Stimulated activated CD4-positive, alpha-beta T cell treated with anti-CD3 and anti-CD28 coated beads, Interleukin-4, amount 100 ng/mL, for 24 hours (primary cell): ENCODE results near the gene EML4.

Experiments
- DNase-seq: peaks from one replicate; pipeline ENCODE4 v3.0.0-alpha.2; 2020

The EML4 gene

DNA sequence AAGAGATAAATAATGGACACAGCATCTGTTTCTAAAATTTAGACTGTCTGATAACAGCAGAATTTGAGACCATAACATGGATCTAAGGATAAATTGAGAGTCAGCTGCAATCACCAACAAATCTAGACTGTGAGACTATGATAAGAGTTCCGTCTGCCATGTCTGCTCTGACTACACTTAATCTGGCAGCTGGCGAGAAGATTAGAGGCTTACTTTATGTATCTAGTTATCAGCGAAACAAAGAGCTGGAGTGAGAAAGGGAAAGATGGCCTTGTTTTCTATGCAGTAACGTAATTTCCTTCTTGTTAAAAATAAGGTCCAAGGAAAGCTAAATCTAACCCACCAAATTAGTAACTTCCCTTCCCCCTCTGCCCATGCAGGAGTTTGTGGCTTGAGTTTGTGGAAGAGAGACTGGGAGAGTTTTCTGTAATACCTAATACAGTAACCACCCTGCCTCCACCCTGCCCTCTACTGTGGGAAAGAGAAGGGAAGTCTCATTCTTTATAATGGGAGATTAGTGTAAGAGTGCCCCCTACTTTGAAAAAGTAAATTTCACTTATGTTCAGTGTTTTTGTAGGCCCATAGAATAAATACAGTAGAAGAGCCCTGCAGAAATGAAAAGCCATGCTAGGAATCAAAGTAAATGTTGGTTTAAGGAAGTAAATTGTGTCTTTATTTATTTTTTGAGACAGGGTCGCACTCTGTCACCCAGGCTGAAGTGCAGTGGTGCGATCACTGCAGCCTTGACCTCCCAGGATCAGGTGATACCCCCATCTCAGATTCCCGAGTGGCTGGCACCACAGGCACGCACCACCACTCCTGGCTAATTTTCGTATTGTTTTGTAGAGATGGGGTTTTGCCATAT, 27.5 kb downstream of the EML4 start:
- peak; percentile 39 for DNase-seq

DNA sequence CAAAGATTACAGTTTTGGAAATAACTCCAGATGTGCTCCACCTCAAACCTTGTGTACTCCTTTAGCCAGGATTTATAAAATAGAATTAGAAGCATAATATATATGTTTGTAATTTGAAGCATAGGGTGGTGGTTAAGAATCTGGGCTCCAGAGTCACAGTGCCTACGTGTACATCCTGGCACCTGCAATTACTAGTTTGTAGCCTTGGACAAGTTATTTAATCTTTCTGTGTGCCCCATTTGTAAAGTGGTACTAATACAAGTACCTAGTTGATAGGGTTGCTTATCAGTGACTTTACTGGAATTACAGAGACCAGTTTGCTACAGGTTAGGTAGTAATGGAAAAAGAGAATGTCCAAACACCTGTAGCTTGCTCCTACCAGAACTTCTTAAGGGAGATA, 28.6 kb downstream of the EML4 start:
- no peak for DNase-seq

GRCh38 chr2:42198466-42198865, 29.3 kb downstream of the EML4 start:
- no peak for DNase-seq

DNA sequence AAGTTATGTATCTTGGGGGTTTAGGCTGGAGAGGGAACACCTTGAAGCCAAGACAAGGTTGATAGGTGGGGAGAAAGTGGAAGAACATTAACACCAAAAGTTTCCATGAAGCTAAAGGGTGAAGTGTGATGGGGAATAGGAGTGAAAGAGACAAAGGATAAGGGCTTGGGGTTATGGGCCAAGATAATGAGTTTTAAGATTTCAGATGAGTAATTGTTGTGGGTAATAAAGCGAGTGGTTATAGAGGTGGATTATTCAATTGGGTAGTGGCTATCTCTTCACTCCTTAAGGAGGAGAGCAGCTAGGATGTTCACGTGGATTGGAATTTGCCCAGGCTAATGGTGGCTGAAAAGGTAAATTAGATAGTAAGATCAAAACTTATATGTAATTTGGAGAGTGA, 29.8 kb downstream of the EML4 start:
- DNase-seq = no peak

DNA sequence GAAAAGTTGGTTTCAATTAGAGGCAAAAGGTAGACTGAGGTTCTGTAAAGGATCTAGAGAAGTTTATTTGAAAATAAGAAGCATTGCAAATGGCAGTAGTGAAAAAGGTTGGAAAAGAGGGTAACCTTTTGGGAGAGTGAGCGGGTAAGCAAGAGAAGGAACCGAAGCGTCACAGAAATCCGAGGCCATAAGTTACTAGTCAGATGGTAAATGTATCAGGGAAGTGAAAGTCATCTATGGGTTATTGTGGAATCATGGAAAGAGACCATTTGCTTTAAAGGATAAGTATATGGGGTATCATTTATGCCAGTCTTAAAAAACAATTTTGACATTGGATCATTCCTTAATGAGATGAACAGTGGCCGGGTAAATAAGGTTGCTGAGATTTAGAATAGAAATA, 30.5 kb downstream of the EML4 start:
- DNase-seq = no peak

DNA sequence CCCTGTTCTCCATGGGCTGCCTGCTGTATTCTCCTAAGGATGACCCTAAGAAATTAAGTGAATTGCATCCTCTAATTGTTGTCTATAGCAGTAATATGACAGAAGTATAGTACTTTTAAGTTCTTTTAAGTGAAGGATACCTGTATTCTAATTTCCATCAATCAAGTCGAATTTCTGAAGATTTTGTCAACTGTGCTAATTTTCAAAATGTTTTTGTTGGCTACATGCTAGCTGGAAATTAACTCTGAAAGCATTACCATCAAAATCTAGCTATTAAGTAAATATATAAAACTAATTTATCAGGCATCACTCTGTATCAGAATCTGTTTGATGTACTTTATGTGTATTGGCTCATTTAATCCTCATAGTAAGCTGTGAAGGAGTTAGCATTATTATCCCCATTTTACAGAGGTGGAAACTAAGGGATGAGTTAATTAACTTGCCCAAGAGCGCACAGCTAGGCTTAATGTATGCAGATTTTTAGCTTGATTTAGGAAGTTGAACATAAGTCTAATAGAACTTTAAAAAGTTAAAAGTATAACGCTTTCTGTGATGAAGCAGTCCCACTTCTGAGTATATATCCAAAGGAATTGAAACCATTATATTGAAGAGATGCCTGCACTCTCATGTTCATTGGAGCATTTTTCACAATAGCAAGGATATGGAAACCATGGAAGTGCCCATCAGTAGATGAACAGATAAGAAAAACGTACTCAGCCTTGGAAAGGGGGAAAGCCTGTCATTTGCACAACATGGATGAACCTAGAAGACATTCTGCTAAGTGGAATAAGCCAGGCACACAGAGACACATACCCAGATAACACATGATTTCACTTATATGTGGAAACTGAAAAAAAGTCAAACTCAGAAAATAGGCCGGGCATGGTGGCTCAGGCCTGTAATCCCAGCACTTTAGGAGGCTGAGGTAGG, 32.0 kb downstream of the EML4 start:
- no peak for DNase-seq

DNA sequence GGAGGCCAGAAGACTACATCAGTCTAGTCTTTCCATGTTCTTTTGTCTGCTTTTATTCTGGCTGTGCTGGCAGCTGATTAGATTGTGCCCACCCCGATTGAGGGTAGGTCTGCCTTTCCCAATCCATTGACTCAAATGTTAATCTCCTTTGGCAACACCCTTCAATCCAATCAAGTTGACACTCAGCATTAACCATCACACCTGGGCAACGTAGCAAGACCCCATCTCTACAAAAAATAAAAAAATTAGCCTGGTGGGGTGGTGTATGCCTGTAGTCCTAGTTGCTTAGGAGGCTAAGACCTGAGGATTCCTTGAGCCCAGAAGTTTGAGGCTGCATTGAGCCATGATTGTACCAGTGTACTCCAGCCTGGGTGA, 33.5 kb downstream of the EML4 start:
- DNase-seq = no peak

DNA sequence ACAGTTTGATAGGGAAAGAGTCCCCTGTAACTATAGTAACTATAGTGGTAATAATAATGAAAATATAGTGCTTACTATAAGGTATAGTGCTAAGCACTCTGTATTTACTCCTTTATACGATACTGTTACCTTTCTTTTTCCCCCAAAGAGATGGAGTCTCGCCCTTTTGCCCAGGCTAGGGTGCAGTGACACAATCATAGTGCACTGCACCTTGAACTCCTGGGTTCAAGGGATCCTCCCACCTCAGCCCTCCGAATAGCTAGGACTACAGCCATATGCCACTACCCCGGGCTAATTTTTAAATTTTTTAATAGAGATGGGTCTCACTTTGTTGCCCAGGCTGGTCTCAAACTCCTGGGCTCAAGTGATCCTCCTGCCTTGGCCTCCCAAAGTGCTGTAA, 34.6 kb downstream of the EML4 start:
- DNase-seq = no peak

- DNase-seq = no peak
Measured at GRCh38 chr2:42205337-42205736, 36.2 kb downstream of the EML4 start.

GRCh38 chr2:42207826-42208225, 38.7 kb downstream of the EML4 start:
- DNase-seq = no peak

- DNase-seq = no peak
Measured at GRCh38 chr2:42210203-42210602, 41.0 kb downstream of the EML4 start.

DNA sequence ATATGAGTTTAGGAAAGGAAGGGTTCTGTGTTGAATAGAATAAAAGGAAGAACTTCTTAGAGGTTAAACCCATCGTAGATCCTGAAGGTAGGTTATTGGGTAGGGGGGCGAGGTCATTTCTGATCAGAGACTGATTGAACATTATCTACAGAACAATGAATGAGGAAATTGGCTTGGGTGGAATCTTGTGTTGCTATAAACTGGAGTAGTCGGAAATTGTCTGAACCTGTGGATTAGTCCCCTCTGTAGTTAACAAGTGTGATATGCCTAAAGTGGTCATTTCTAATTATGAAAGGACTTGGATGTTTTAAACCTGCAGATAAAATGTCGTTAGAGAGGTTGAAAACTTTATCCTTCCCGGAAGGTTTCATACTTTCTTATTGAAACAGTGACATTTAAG, 42.1 kb downstream of the EML4 start:
- DNase-seq = no peak

- DNase-seq = no peak
Measured at GRCh38 chr2:42214669-42215068, 45.5 kb downstream of the EML4 start.

DNA sequence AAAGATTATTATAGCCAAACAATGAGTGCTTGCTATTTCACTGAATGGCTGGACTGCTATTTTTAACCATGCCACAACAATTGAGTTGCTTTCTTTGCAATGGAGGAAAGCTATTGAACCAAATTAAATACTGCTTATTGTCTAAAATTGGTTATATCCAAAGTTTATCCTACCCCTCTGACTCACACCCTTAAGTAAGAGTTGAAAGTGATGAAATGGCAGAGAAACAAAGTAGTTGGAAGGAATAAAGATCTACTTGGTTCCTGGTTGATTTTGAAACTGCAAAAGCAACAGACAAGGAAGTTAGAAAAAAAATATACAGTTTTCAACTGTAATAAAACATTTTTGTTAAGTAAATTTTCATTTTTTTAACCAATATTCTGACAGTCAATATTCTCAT, 47.5 kb downstream of the EML4 start:
- DNase-seq = no peak

GRCh38 chr2:42217307-42217706, 48.2 kb downstream of the EML4 start:
- DNase-seq = no peak

- DNase-seq = no peak
Measured at GRCh38 chr2:42217914-42218313, 48.8 kb downstream of the EML4 start.

DNA sequence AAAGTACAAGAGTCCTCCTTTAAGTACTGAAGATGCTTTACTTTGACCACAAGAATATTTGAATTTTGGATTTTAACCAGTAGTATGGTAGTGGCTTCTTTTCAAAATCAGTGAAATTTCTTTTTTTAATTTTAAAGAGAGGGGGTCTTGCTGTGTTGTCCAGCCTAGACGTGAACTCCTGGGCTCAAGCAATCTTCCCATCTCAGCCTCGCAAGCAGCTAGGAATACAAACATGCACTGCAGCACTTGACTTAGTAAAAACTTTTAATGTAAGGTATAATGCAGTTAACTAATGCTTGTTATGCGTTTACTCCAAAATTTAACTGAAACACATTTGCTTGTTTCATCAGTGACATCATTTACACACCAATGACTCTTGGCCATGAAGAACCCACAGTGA, 49.6 kb downstream of the EML4 start:
- no peak for DNase-seq

DNA sequence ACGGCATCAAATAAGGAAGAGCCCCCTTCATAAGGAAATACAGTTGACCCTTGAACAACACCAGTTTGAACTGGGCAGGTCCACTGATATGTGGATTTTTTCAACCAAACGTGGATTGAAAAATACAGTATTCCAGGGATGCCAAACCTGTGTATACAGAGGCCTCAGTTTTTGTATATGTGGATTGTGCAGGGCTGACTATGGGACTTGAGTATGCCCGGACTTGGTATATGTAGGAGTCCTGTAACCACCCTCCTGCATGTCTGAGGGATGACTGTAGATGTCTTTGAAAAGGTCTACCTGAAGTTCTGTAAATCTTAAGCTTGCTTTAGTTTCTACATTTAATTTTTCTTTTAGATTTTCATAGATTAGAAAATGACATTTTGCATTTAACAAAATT, 50.0 kb downstream of the EML4 start:
- no peak for DNase-seq

DNA sequence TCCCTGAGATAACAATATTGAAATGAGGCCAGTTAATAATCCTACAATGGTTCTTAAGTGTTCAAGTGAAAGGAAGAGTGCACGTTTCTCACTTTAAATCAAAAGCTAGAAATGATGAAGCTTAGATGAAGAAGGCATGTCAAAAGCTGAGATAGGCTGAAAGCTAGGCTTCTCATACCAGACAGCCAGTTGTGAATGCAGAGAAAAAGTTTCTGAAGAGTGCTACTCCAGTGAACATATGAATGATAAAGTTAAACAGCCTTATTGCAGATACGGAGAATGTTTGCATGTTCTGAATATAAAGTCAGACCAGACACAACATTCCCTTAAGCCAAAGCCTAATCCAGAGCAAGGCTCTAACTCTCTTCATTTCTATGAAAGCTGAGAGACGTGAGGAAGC, 51.4 kb downstream of the EML4 start:
- no peak for DNase-seq

GRCh38 chr2:42223067-42223854, 54.1 kb downstream of the EML4 start:
- DNase-seq = no peak

- DNase-seq = no peak
Measured at GRCh38 chr2:42223855-42224268, 54.7 kb downstream of the EML4 start.

DNA sequence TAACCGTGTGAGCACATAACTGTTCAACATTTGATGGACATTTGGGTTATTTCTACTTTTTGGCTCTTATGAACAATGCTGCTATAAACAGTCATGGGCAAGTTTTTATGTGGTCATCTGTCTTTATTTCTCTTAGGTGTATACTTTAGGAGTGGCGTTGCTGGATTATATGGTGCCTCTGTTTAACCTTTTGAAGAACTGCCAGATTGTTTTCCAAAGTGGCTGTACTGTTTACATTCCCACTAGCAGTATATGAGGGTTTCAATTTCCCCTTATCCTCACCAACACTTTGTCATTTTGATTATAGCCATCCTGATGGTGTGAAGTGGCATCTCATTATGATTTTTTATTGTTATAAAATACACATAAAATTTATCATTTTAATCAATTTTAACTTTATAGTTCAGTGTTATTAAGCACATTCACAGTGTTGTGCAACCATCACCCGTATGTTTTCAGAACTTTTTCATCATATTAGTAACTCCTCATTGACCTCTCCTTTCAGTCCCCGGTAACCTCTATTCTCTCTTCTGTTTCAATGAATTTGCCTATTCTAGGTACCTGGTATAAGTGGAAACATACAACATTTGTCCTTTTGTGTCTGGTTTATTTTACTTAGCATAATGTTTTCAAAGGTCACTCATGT, 55.4 kb downstream of the EML4 start:
- no peak for DNase-seq

DNA sequence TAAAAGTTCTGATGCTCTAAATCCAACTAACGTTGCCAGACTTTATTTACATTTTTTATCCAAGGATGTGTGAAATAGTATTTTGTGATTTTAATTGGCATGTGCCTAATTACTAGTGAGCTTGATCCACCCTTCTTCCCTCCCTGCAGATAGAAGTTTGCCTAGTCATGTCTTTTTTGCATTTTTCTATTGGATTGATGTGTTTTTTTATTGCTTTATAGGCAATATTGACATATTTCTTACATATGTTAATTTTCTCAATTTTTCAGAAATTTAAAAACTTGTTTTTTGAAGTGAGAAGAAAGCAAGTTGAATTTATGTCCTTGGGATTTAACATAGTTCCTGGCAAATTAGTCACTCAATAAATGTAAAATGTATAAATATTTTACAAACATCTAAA, 56.4 kb downstream of the EML4 start:
- no peak for DNase-seq
